Loucy (cell line): Measurements from ENCODE around the gene CCDC40.

Experiments used
- H2AFZ ChIP-seq: fragments of 200-600 bp; sonication (generic); 2 replicates; pipeline ENCODE4 v1.6.0; 2016; ENCODE audit warnings: antibody characterized with exemption, mild to moderate bottlenecking, low read length, moderate library complexity
- H3F3A ChIP-seq: fragments of 200-600 bp; 2 replicates; pipeline ENCODE4 v1.6.0; 2016; ENCODE audit warnings: antibody characterized with exemption, low read depth, mild to moderate bottlenecking
- H3K27me3 ChIP-seq: fragments of 200-600 bp; sonication (generic); 2 replicates; pipeline ENCODE4 v1.6.1; 2014; ENCODE audit warnings: low read length, mild to moderate bottlenecking; ENCODE audit not compliant: insufficient read depth, poor library complexity, severe bottlenecking
- H3K36me3 ChIP-seq: fragments of 200-600 bp; sonication (generic); 2 replicates; pipeline ENCODE4 v1.6.1; 2016; ENCODE audit warnings: low read length; ENCODE audit not compliant: insufficient read depth
- H3K4me1 ChIP-seq: fragments of 200-600 bp; sonication (generic); 2 replicates; pipeline ENCODE4 v1.5.1; 2014; ENCODE audit warnings: low read length, mild to moderate bottlenecking; ENCODE audit not compliant: insufficient read depth, poor library complexity, severe bottlenecking
- H3K4me2 ChIP-seq: fragments of 200-600 bp; sonication (generic); 2 replicates; pipeline ENCODE4 v1.6.0; 2014; ENCODE audit warnings: antibody characterized with exemption, low read length, low read depth, mild to moderate bottlenecking; ENCODE audit not compliant: poor library complexity, severe bottlenecking
- H3K4me3 ChIP-seq: fragments of 200-600 bp; sonication (generic); 2 replicates; pipeline ENCODE4 v1.5.1; 2014; ENCODE audit warnings: low read length, mild to moderate bottlenecking, mixed read lengths; ENCODE audit not compliant: poor library complexity, severe bottlenecking
- H3K79me2 ChIP-seq: fragments of 200-600 bp; sonication (generic); 2 replicates; pipeline ENCODE4 v1.6.1; 2014; ENCODE audit warnings: low read length; ENCODE audit not compliant: insufficient read depth
- H3K9ac ChIP-seq: fragments of 200-600 bp; sonication (generic); 2 replicates; pipeline ENCODE4 v1.6.0; 2014; ENCODE audit warnings: mild to moderate bottlenecking, low read depth, low read length, moderate library complexity; ENCODE audit not compliant: poor library complexity, severe bottlenecking
- H3K9me2 ChIP-seq: fragments of 200-600 bp; sonication (generic); replicated peaks from 2 replicates; pipeline ENCODE4 v1.6.1; 2016; ENCODE audit warnings: low read depth, low read length, mixed read lengths
- H3K9me3 ChIP-seq: fragments of 200-600 bp; sonication (generic); 2 replicates; pipeline ENCODE4 v1.6.1; 2014; ENCODE audit warnings: mild to moderate bottlenecking, antibody characterized with exemption, low read length, low read depth; ENCODE audit not compliant: insufficient read depth
- H4K20me1 ChIP-seq: fragments of 200-600 bp; sonication (generic); 2 replicates; pipeline ENCODE4 v1.6.0; 2014; ENCODE audit warnings: antibody characterized with exemption, low read length, mild to moderate bottlenecking; ENCODE audit not compliant: insufficient read depth, poor library complexity, severe bottlenecking
- EZH2phosphoT487 ChIP-seq: fragments of 200-600 bp; IDR thresholded peaks from 2 replicates; pipeline ENCODE4 v1.6.1; 2018; ENCODE audit warnings: antibody characterized with exemption, mild to moderate bottlenecking, moderate library complexity, borderline replicate concordance
- TF ChIP-seq, protein P1 (sequence below): fragments of 200-600 bp; sonication (generic); conservative IDR thresholded peaks from 2 replicates; pipeline ENCODE4 v1.5.1; 2014; ENCODE audit warnings: mild to moderate bottlenecking, antibody characterized with exemption, low read length

The CCDC40 gene

DNA sequence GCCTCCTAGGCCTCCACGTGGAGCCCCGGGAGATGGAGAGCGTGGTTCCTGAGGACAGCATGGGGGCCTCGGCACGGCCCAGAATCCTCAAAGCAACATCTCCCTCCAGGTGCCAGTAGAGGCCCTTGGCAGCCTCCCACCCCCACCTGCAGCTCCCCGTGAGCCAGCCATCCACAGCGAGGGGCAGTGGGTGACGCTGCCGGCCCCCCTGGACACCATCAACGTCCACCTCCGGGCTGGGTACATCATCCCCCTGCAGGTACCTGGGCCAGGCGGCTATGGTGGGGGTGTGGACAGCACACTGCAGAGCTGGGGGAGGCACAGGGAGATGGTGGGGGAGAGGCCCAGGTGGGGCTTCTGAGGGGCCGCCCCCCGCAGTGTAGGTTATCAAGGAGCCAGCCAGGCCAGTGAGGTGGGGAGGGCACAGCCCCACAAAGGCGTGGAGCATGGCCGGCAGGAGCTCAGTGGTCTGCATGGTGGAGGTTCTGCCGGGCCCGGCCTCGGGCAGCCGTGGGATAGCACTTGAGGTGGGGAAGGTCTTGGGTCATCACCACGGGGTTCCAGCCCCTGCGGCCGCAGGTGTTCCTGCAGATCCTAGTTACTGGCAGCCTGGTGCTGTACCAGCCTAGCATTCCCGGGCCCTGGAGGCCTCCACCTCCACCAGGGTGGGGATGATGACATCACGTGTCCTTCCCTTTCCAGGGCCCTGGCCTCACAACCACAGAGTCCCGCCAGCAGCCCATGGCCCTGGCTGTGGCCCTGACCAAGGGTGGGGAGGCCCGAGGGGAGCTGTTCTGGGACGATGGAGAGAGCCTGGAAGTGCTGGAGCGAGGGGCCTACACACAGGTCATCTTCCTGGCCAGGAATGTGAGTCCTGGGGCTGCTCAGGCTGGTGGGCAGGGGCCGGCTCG, 81.3 kb downstream of the CCDC40 start:
- Histone ChIP-seq H3K36me3 (no peaks in the 10 kb centered on the region), H3F3A (no peaks in the 10 kb centered on the region), H3K79me2 (no peaks in the 10 kb centered on the region), H3K4me1 (no peaks in the 10 kb centered on the region), H3K9me2 (no peaks in the 10 kb centered on the region), H3K4me2 (no peak overlapping the region), H4K20me1 (no peaks in the 10 kb centered on the region), H3K4me3 (no peak overlapping the region), H3K9me3 (no peaks in the 10 kb centered on the region), H2AFZ (no peak overlapping the region), H3K9ac (no peak overlapping the region), H3K27me3 (no peaks in the 10 kb centered on the region)
- TF ChIP-seq EZH2phosphoT487 = no peak
- TF ChIP-seq, protein P1, sequence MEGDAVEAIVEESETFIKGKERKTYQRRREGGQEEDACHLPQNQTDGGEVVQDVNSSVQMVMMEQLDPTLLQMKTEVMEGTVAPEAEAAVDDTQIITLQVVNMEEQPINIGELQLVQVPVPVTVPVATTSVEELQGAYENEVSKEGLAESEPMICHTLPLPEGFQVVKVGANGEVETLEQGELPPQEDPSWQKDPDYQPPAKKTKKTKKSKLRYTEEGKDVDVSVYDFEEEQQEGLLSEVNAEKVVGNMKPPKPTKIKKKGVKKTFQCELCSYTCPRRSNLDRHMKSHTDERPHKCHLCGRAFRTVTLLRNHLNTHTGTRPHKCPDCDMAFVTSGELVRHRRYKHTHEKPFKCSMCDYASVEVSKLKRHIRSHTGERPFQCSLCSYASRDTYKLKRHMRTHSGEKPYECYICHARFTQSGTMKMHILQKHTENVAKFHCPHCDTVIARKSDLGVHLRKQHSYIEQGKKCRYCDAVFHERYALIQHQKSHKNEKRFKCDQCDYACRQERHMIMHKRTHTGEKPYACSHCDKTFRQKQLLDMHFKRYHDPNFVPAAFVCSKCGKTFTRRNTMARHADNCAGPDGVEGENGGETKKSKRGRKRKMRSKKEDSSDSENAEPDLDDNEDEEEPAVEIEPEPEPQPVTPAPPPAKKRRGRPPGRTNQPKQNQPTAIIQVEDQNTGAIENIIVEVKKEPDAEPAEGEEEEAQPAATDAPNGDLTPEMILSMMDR = no peak

DNA sequence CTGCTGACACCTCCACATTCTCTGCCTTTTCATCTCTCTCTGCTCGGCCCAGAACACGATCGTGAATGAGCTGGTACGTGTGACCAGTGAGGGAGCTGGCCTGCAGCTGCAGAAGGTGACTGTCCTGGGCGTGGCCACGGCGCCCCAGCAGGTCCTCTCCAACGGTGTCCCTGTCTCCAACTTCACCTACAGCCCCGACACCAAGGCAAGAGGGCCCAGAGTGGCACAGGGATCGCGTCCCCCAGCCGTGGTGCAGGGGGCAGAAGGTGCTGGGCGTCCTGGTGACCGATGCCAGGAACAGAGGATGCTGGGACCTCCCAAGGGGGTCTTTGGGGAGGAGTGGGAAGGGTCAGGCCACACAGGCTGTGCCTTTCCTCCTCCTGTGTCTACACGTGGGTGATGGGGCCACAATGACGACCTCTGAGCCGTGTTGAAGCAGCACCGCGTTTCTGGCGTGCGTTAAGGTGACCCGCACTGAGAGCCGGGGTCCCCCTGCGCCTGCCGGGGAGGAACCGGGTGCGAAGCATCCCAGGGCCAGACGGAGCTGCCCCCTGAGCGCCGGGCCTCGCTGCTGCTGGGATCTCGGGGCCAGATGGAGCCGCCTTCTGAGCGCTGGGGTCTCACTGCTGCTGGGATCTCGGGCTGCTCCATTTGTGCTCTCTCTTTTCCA, 82.3 kb downstream of the CCDC40 start:
- no peaks in the 10 kb centered on the region for H4K20me1 ChIP-seq
- no peaks in the 10 kb centered on the region for H3K9me3 ChIP-seq
- H3K79me2 ChIP-seq = no peaks in the 10 kb centered on the region
- no peak overlapping the region for H3K9ac ChIP-seq
- H3K4me3 ChIP-seq = no peak overlapping the region
- no peaks in the 10 kb centered on the region for H3K27me3 ChIP-seq
- H3K9me2 ChIP-seq = no peaks in the 10 kb centered on the region
- no peaks in the 10 kb centered on the region for H3K36me3 ChIP-seq
- H3F3A ChIP-seq = no peaks in the 10 kb centered on the region
- H3K4me2 ChIP-seq = no peak overlapping the region
- no peak overlapping the region for H2AFZ ChIP-seq
- H3K4me1 ChIP-seq = no peaks in the 10 kb centered on the region
- no peak for TF ChIP-seq EZH2phosphoT487
- TF ChIP-seq, protein P1 = no peak

DNA sequence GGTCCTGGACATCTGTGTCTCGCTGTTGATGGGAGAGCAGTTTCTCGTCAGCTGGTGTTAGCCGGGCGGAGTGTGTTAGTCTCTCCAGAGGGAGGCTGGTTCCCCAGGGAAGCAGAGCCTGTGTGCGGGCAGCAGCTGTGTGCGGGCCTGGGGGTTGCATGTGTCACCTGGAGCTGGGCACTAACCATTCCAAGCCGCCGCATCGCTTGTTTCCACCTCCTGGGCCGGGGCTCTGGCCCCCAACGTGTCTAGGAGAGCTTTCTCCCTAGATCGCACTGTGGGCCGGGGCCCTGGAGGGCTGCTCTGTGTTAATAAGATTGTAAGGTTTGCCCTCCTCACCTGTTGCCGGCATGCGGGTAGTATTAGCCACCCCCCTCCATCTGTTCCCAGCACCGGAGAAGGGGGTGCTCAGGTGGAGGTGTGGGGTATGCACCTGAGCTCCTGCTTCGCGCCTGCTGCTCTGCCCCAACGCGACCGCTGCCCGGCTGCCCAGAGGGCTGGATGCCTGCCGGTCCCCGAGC, 82.9 kb downstream of the CCDC40 start:
- H3F3A ChIP-seq = no peaks in the 10 kb centered on the region
- H3K27me3 ChIP-seq = no peaks in the 10 kb centered on the region
- H3K9me2 ChIP-seq = no peaks in the 10 kb centered on the region
- H3K4me3 ChIP-seq = no peak overlapping the region
- no peak overlapping the region for H3K4me2 ChIP-seq
- H3K36me3 ChIP-seq = no peaks in the 10 kb centered on the region
- H2AFZ ChIP-seq = no peak overlapping the region
- no peaks in the 10 kb centered on the region for H3K9me3 ChIP-seq
- H3K79me2 ChIP-seq = no peaks in the 10 kb centered on the region
- no peaks in the 10 kb centered on the region for H4K20me1 ChIP-seq
- H3K4me1 ChIP-seq = no peaks in the 10 kb centered on the region
- H3K9ac ChIP-seq = no peak overlapping the region
- TF ChIP-seq, protein P1 = no peak
